Nephron progenitor cell (in vitro differentiated cells): Measurements from ENCODE around the gene SMG1.
"Not testable (repeated sequence)": the region's sequence is repeated elsewhere in the genome, so short reads cannot be mapped to it uniquely, and the experiment has no call there.

Experiments
- DNase-seq: peaks from one replicate; pipeline ENCODE4 v3.0.0; 2021
- H3K27ac Mint-ChIP-seq: 2 replicates; pipeline ENCODE4 v1.8.0; 2021; ENCODE audit warnings: mild to moderate bottlenecking, moderate library complexity, mixed read lengths
- H3K27me3 Mint-ChIP-seq: 2 replicates; pipeline ENCODE4 v1.8.0; 2021; ENCODE audit warnings: mild to moderate bottlenecking, low read depth, mixed read lengths; ENCODE audit not compliant: poor library complexity
- H3K36me3 Mint-ChIP-seq: 2 replicates; pipeline ENCODE4 v1.8.0; 2021; ENCODE audit warnings: low read depth, mixed read lengths
- H3K4me1 Mint-ChIP-seq: 2 replicates; pipeline ENCODE4 v1.8.0; 2021; ENCODE audit warnings: mixed read lengths
- H3K4me3 Mint-ChIP-seq: 2 replicates; pipeline ENCODE4 v1.8.0; 2021; ENCODE audit warnings: mild to moderate bottlenecking, moderate library complexity, mixed read lengths
- H3K9me3 Mint-ChIP-seq: 2 replicates; pipeline ENCODE4 v1.8.0; 2021; ENCODE audit warnings: mild to moderate bottlenecking, moderate library complexity, mixed read lengths

The SMG1 gene

GRCh38 chr16:18923124-18923523, 3.1 kb downstream of the SMG1 start:
- H3K4me3 Mint-ChIP-seq = peak overlapping the region; percentile 70
- H3K36me3 Mint-ChIP-seq = peaks cover 35% of the 10 kb centered on the region
- H3K4me1 Mint-ChIP-seq = peaks cover 31% of the 10 kb centered on the region
- H3K27me3 Mint-ChIP-seq, H3K27ac Mint-ChIP-seq, H3K9me3 Mint-ChIP-seq, DNase-seq: not testable (repeated sequence)

- peaks cover 30% of the 10 kb centered on the region for H3K36me3 Mint-ChIP-seq
- H3K4me1 Mint-ChIP-seq, H3K27ac Mint-ChIP-seq, H3K4me3 Mint-ChIP-seq, H3K27me3 Mint-ChIP-seq, DNase-seq: not testable (repeated sequence)
- H3K9me3 Mint-ChIP-seq = peaks cover 13% of the 10 kb centered on the region
Observed at GRCh38 chr16:18909585-18909984, 16.6 kb downstream of the SMG1 start.

- not testable (repeated sequence) for DNase-seq, H3K4me1 Mint-ChIP-seq, H3K27me3 Mint-ChIP-seq, H3K4me3 Mint-ChIP-seq, H3K27ac Mint-ChIP-seq
- H3K9me3 Mint-ChIP-seq = peaks cover 13% of the 10 kb centered on the region
- peaks cover 31% of the 10 kb centered on the region for H3K36me3 Mint-ChIP-seq
Observed at GRCh38 chr16:18908716-18909115, 17.5 kb downstream of the SMG1 start.

GRCh38 chr16:18902778-18903177, 23.4 kb downstream of the SMG1 start:
- Mint-ChIP-seq H3K36me3 (peaks cover 31% of the 10 kb centered on the region), H3K4me1 (peaks cover 21% of the 10 kb centered on the region), H3K27ac (peak overlapping the region; percentile 60), H3K9me3 (peaks cover 17% of the 10 kb centered on the region)
- DNase-seq, H3K27me3 Mint-ChIP-seq, H3K4me3 Mint-ChIP-seq: not testable (repeated sequence)

- peak overlapping the region; percentile 95 for H3K27ac Mint-ChIP-seq
- H3K27me3 Mint-ChIP-seq, DNase-seq, H3K4me3 Mint-ChIP-seq: not testable (repeated sequence)
- H3K9me3 Mint-ChIP-seq = peaks cover 17% of the 10 kb centered on the region
- H3K4me1 Mint-ChIP-seq = peaks cover 21% of the 10 kb centered on the region
- H3K36me3 Mint-ChIP-seq = peaks cover 28% of the 10 kb centered on the region
Observed at GRCh38 chr16:18902044-18902443, 24.2 kb downstream of the SMG1 start.

GRCh38 chr16:18901194-18901593, 25.0 kb downstream of the SMG1 start:
- peaks cover 11% of the 10 kb centered on the region for H3K9me3 Mint-ChIP-seq
- DNase-seq, H3K27me3 Mint-ChIP-seq, H3K27ac Mint-ChIP-seq, H3K4me3 Mint-ChIP-seq: not testable (repeated sequence)
- H3K36me3 Mint-ChIP-seq = peaks cover 22% of the 10 kb centered on the region
- H3K4me1 Mint-ChIP-seq = peaks cover 21% of the 10 kb centered on the region

DNA sequence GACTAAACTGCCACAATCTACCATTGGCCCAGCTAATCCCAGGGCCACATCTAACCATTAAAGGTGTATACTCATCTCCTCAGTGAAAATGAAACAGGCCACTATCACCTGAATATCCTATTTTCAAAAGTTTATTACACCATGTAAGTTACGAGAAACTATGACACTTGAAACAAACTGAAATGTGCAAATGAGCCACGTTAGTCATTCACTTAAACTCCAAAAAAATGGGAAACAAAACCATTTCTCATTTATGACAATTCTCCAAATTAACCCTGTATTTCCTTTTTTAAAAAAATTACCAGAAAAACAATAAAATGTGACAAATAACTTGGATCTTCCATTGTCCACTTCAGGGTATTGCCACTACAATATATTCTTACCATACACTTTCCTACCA, 41.8 kb downstream of the SMG1 start:
- H3K27me3 Mint-ChIP-seq, H3K27ac Mint-ChIP-seq, H3K4me1 Mint-ChIP-seq, DNase-seq, H3K9me3 Mint-ChIP-seq, H3K4me3 Mint-ChIP-seq: not testable (repeated sequence)
- H3K36me3 Mint-ChIP-seq = peaks cover 20% of the 10 kb centered on the region

- DNase-seq, H3K4me1 Mint-ChIP-seq, H3K27ac Mint-ChIP-seq, H3K27me3 Mint-ChIP-seq, H3K4me3 Mint-ChIP-seq, H3K9me3 Mint-ChIP-seq: not testable (repeated sequence)
- H3K36me3 Mint-ChIP-seq = peaks cover 42% of the 10 kb centered on the region
Observed at GRCh38 chr16:18877734-18878133, 48.5 kb downstream of the SMG1 start.

- H3K4me1 Mint-ChIP-seq, H3K9me3 Mint-ChIP-seq, H3K4me3 Mint-ChIP-seq, H3K27ac Mint-ChIP-seq, H3K27me3 Mint-ChIP-seq, DNase-seq: not testable (repeated sequence)
- H3K36me3 Mint-ChIP-seq = peaks cover 46% of the 10 kb centered on the region
Observed at GRCh38 chr16:18877259-18877658, 48.9 kb downstream of the SMG1 start.

GRCh38 chr16:18876301-18876700, 49.9 kb downstream of the SMG1 start:
- not testable (repeated sequence) for H3K9me3 Mint-ChIP-seq, H3K27ac Mint-ChIP-seq, H3K4me3 Mint-ChIP-seq, DNase-seq, H3K27me3 Mint-ChIP-seq, H3K4me1 Mint-ChIP-seq
- H3K36me3 Mint-ChIP-seq = peaks cover 50% of the 10 kb centered on the region

DNA sequence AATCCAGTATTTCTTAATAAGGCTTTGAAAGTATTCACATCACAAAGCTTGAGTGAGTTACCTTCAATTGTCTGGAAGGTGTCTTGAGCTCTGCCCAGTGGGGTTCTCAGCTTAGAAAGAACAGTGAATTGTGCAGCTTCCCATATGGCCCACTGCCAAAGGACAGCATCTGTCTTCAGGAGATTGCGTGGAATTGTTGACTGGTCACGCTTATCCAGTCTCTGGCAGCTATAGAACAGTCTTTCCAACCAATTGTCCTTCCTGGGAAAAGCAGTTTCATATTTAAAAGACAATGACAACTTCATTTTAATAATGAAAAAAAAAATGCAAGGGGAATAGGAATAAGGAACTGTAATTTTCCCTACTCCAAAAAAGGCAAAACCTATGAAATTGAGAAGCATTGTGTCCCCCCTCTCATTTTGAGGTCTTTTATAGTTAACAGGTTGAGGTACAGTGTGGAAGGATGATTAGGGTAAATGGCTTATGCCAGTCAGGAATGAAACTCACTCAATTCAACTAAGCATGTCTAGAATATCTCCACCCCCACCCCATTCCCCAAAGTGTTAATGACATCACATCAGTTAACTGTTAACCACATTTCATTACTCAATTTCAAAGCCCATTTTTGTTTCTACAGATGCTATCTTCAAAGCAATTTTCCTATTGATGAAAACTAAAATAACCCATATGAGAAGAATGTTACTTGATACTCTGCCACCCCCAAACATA, 57.0 kb downstream of the SMG1 start:
- H3K27me3 Mint-ChIP-seq, H3K4me1 Mint-ChIP-seq, H3K9me3 Mint-ChIP-seq, H3K4me3 Mint-ChIP-seq, H3K27ac Mint-ChIP-seq, DNase-seq: not testable (repeated sequence)
- H3K36me3 Mint-ChIP-seq = peaks cover 55% of the 10 kb centered on the region

DNA sequence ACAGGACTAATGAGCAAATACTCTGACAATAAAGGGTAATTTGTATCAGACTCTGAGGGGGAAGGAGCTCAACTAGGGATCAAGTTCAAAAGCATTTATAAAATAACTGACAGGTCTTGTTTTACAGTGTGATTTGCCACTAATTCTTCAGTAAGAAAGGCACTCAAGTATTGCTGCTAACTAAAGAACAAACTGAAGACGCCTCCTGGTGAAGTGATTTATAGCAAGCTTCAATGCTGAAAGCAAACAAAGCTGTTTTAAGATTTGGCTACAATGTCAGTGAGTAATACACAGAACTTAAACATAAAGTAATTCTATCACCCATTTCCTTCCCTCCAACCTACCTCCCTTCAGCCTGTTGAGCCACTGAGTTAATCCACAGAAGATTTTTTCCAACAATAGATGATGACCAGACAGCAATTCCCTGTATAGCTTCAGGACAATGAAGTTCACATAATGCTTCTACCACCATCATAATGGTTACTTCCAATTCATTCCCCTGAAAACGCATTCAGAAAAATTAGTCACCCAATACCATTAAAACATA, 59.9 kb downstream of the SMG1 start:
- H3K27me3 Mint-ChIP-seq, H3K4me1 Mint-ChIP-seq, H3K27ac Mint-ChIP-seq, H3K4me3 Mint-ChIP-seq, H3K9me3 Mint-ChIP-seq, DNase-seq: not testable (repeated sequence)
- peaks cover 39% of the 10 kb centered on the region for H3K36me3 Mint-ChIP-seq

DNA sequence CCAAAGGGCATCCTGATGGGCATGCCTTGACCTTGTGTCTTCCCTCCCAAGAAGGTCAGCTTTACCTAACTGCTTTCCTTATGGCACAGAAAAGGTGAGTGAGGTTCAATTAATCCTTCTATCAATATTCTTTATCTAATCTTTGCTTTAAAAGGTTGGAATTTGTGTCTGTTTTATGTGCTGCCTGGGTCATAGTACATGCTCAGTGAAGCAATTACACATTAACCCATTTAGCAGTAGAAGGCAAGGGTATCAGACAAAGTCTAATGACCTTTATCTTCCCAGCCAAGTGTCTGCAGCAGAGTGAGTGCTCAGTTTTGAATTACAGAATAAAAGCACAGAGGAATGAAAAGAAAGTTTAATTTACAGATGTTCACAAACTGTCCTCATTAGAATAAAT, 63.3 kb downstream of the SMG1 start:
- DNase-seq, H3K27me3 Mint-ChIP-seq, H3K9me3 Mint-ChIP-seq, H3K4me3 Mint-ChIP-seq, H3K4me1 Mint-ChIP-seq: not testable (repeated sequence)
- peak overlapping the region; percentile 64 for H3K27ac Mint-ChIP-seq
- H3K36me3 Mint-ChIP-seq = peaks cover 33% of the 10 kb centered on the region
